Measurements from ENCODE around the gene CREB3L1.

Gene CREB3L1

GRCh38 chr11:46370253-46370652, 92.8 kb downstream of the CREB3L1 start:
- no peak for DNase-seq (ENCODE audit: low read depth, low spot score)
- TF ChIP-seq CTCF (IDR thresholded peaks at IDR 0.05; ENCODE audit: insufficient read depth, low read length, missing control alignments): no peak
- ChIA-PET POLR2A (interaction anchor here (0.6 kb wide), 1 partner anchor 155 kb away, joined by 3 read pairs; no protein-coding TSS in a partner anchor), CTCF (interaction anchor here (0.9 to 27.5 kb wide), 10 partner anchors 8 to 254 kb away, joined by 3 to 498 read pairs (median 9); partner anchors contain the start of gene DGKZ)
- no peak overlapping the region for H3K4me3 ChIP-seq (ENCODE audit: low read depth, low read length)
